Esophagus squamous epithelium (tissue), 4 donors: ENCODE results near the gene LHPP.

Experiments
- POLR2A ChIP-seq, 4 donors: fragments of 450-650 bp; IDR thresholded peaks; one replicate each; pipeline ENCODE4 v1.6.1; 2017; ENCODE audit warnings: antibody characterized with exemption in 4 of 4, mild to moderate bottlenecking in 4 of 4, moderate library complexity in 3 of 4
- TF ChIP-seq, protein P1 (sequence below), 6 experiments: fragments of 450-650 bp in 4 of 6; fragments of 200-600 bp in 2 of 6; sonication (generic) in 2 of 6; IDR thresholded peaks; one replicate each; pipeline ENCODE4 v1.5.1; 2016 to 2019; ENCODE audit warnings: antibody characterized with exemption in 6 of 6, mild to moderate bottlenecking in 4 of 6, moderate library complexity in 4 of 6

DNA sequence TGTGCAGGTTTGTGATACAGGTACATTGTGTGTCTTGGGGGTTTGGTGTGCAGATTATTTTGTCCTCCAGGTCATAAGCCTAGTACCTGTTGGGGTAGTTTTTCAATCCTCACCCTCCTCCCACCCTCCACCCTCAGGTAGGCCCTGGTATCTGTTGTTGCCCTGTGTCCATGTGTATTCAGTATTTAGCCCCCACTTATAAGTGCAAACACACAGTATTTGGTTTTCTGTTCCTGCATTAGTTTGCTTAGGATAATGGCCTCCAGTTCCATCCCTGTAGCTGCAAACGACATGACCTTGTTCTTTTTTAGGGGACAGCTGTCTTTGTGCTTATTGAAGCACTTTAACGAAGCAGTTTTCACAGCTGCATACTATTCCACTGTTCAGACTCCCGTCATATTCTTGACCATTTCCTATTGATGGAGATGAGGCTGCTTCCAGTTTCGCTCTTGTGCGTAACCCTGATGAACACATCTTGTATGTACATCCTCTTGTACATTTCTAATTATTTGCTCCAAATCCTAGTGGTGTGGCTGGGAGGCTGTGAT, 47.4 kb downstream of the LHPP start:
- TF ChIP-seq, protein P1, sequence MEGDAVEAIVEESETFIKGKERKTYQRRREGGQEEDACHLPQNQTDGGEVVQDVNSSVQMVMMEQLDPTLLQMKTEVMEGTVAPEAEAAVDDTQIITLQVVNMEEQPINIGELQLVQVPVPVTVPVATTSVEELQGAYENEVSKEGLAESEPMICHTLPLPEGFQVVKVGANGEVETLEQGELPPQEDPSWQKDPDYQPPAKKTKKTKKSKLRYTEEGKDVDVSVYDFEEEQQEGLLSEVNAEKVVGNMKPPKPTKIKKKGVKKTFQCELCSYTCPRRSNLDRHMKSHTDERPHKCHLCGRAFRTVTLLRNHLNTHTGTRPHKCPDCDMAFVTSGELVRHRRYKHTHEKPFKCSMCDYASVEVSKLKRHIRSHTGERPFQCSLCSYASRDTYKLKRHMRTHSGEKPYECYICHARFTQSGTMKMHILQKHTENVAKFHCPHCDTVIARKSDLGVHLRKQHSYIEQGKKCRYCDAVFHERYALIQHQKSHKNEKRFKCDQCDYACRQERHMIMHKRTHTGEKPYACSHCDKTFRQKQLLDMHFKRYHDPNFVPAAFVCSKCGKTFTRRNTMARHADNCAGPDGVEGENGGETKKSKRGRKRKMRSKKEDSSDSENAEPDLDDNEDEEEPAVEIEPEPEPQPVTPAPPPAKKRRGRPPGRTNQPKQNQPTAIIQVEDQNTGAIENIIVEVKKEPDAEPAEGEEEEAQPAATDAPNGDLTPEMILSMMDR (IDR thresholded peaks at IDR 0.05) = no peak
- no peak for TF ChIP-seq POLR2A (IDR thresholded peaks at IDR 0.05)
